IMR-90 (cell line): ENCODE measurements around the gene ZFYVE28. TPM values are rescaled to one million over a fixed set of nuclear protein-coding genes. Genes with fewer than 3 reads are reported as not detected.

ENCODE experiments used
- ATAC-seq: fragments of 200-7000 bp; cut with Tn5 transposase; 2 replicates; pipeline ENCODE4 v1.9.1; 2020; ENCODE audit warnings: low read depth, mild to moderate bottlenecking, moderate library complexity
- BruUV-seq: library from RNA; stranded (reverse); fragments of 400-500 nt; replicated peaks from 2 replicates; lab custom pipeline; 2021; lab: Mats Ljungman, UMichigan
- CTCF ChIA-PET: fragments of 300-600 bp; formaldehyde crosslinking; extraction: SDS; loops from one replicate; lab custom pipeline; 2021; ENCODE audit warnings: antibody characterized with exemption; lab: Yijun Ruan, JAX
- POLR2A ChIA-PET: fragments of 300-600 bp; sonication (Branson Sonifier 250); formaldehyde crosslinking; loops from one replicate; lab custom pipeline; 2022; ENCODE audit warnings: antibody characterized with exemption; ENCODE audit not compliant: unreplicated experiment; lab: Charles Lee
- DNase-seq: peaks from one replicate; pipeline ENCODE4 v3.0.0; 2013
- H2AFZ ChIP-seq: replicated peaks from 2 replicates; pipeline ENCODE3; 2013; ENCODE audit warnings: low read length, mild to moderate bottlenecking; ENCODE audit not compliant: poor library complexity
- H2AK5ac ChIP-seq: 2 replicates; pipeline ENCODE4 v1.6.1; 2013; ENCODE audit warnings: low read depth, low read length, inconsistent platforms
- H2AK9ac ChIP-seq: replicated peaks from 2 replicates; pipeline ENCODE3; 2013; ENCODE audit warnings: mild to moderate bottlenecking, low read depth, low read length, moderate library complexity; ENCODE audit not compliant: poor library complexity
- H2BK120ac ChIP-seq: 2 replicates; pipeline ENCODE4 v1.6.1; 2013; ENCODE audit warnings: low read depth, low read length, inconsistent platforms
- H2BK15ac ChIP-seq: 3 replicates; pipeline ENCODE4 v1.6.1; 2013; ENCODE audit warnings: low read depth, low read length, inconsistent platforms
- H2BK20ac ChIP-seq: 2 replicates; pipeline ENCODE4 v1.6.1; 2013; ENCODE audit warnings: low read depth, mild to moderate bottlenecking, inconsistent platforms, low read length, moderate library complexity
- H2BK5ac ChIP-seq: 2 replicates; pipeline ENCODE4 v1.6.1; 2013; ENCODE audit warnings: mild to moderate bottlenecking, low read depth, low read length, inconsistent platforms; ENCODE audit not compliant: poor library complexity, severe bottlenecking
- H3K14ac ChIP-seq: replicated peaks from 2 replicates; pipeline ENCODE4 v1.6.1; 2013; ENCODE audit warnings: low read depth, low read length, inconsistent platforms
- H3K18ac ChIP-seq: 2 replicates; pipeline ENCODE4 v1.6.1; 2013; ENCODE audit warnings: low read depth, low read length, control low read depth
- H3K23ac ChIP-seq: 2 replicates; pipeline ENCODE4 v1.6.1; 2013; ENCODE audit warnings: low read depth, low read length, inconsistent platforms
- H3K27ac ChIP-seq: 2 replicates; pipeline ENCODE4 v1.5.1; 2013; ENCODE audit warnings: mild to moderate bottlenecking, control low read depth, low read length; ENCODE audit not compliant: insufficient read depth
- H3K27me3 ChIP-seq: 2 replicates; pipeline ENCODE4 v1.6.1; 2013; ENCODE audit warnings: low read length; ENCODE audit not compliant: control insufficient read depth, insufficient read depth
- H3K36me3 ChIP-seq: 2 replicates; pipeline ENCODE4 v1.6.1; 2013; ENCODE audit warnings: low read length, mixed read lengths; ENCODE audit not compliant: control insufficient read depth, insufficient read depth
- H3K4ac ChIP-seq: 2 replicates; pipeline ENCODE4 v1.6.1; 2013; ENCODE audit warnings: low read depth, low read length, inconsistent platforms
- H3K4me1 ChIP-seq: 2 replicates; pipeline ENCODE4 v1.6.1; 2013; ENCODE audit warnings: low read length, mixed read lengths; ENCODE audit not compliant: control insufficient read depth, insufficient read depth
- H3K4me2 ChIP-seq: 2 replicates; pipeline ENCODE4 v1.6.1; 2013; ENCODE audit warnings: low read depth, mild to moderate bottlenecking, control low read depth, low read length, moderate library complexity
- H3K4me3 ChIP-seq: 2 replicates; pipeline ENCODE4 v1.5.1; 2013; ENCODE audit warnings: low read depth, mild to moderate bottlenecking, control low read depth, low read length, moderate library complexity; ENCODE audit not compliant: insufficient read depth
- H3K56ac ChIP-seq: 2 replicates; pipeline ENCODE4 v1.6.1; 2013; ENCODE audit warnings: low read length, inconsistent platforms; ENCODE audit not compliant: insufficient read depth; ENCODE audit errors: extremely low read depth
- H3K79me1 ChIP-seq, 2 experiments: 2 replicates each; pipeline ENCODE4 v1.6.1; 2013; ENCODE audit warnings: low read length in 2 of 2, inconsistent platforms in 1 of 2, low read depth in 1 of 2
- H3K9ac ChIP-seq: 2 replicates; pipeline ENCODE4 v1.6.1; 2013; ENCODE audit warnings: low read depth, low read length, control low read depth
- H3K9me1 ChIP-seq: 2 replicates; pipeline ENCODE4 v1.6.1; 2013; ENCODE audit warnings: low read length, inconsistent platforms; ENCODE audit not compliant: insufficient read depth
- H3K9me3 ChIP-seq: 2 replicates; pipeline ENCODE4 v1.6.1; 2013; ENCODE audit warnings: low read length; ENCODE audit not compliant: control insufficient read depth, insufficient read depth
- H4K20me1 ChIP-seq: 2 replicates; pipeline ENCODE4 v1.6.1; 2013; ENCODE audit warnings: low read length, inconsistent platforms; ENCODE audit not compliant: insufficient read depth
- H4K5ac ChIP-seq: 2 replicates; pipeline ENCODE4 v1.6.1; 2013; ENCODE audit warnings: mild to moderate bottlenecking, low read depth, low read length, control low read depth
- H4K8ac ChIP-seq, 2 experiments: 2 replicates each; pipeline ENCODE4 v1.6.1; 2013; ENCODE audit warnings: low read depth in 2 of 2, low read length in 2 of 2, control low read depth in 1 of 2, inconsistent platforms in 1 of 2
- H4K91ac ChIP-seq: 2 replicates; pipeline ENCODE4 v1.6.1; 2013; ENCODE audit warnings: low read depth, low read length, inconsistent platforms; ENCODE audit not compliant: insufficient read depth
- BHLHE40 ChIP-seq: fragments of 150-350 bp; IDR thresholded peaks from 2 replicates; pipeline ENCODE4 v1.6.1; 2016; ENCODE audit warnings: mild to moderate bottlenecking, low read depth, low read length
- CHD1 ChIP-seq: IDR thresholded peaks from 2 replicates; pipeline ENCODE4 v1.6.1; 2012; ENCODE audit warnings: low read depth, low read length, improper control_type of control experiment
- MAFK ChIP-seq: IDR thresholded peaks from 2 replicates; pipeline ENCODE4 v1.6.1; 2012; ENCODE audit warnings: low read depth, low read length, improper control_type of control experiment
- MAZ ChIP-seq: IDR thresholded peaks from 2 replicates; pipeline ENCODE4 v1.6.1; 2012; ENCODE audit warnings: low read depth, mild to moderate bottlenecking, low read length, improper control_type of control experiment, moderate library complexity, borderline replicate concordance
- NFE2L2 ChIP-seq: fragments of 150-350 bp; IDR thresholded peaks from 2 replicates; pipeline ENCODE4 v1.6.1; 2016; ENCODE audit warnings: low read depth, mild to moderate bottlenecking, low read length
- RCOR1 ChIP-seq: IDR thresholded peaks from 2 replicates; pipeline ENCODE4 v1.6.1; 2012; ENCODE audit warnings: mild to moderate bottlenecking, low read length, improper control_type of control experiment; ENCODE audit not compliant: insufficient replicate concordance
- SMC3 ChIP-seq: fragments of 150-350 bp; IDR thresholded peaks from 2 replicates; pipeline ENCODE4 v1.6.1; 2016; ENCODE audit warnings: low read depth, mild to moderate bottlenecking, antibody characterized with exemption, low read length, moderate library complexity
- USF2 ChIP-seq: fragments of 150-350 bp; IDR thresholded peaks from 2 replicates; pipeline ENCODE4 v1.6.1; 2017; ENCODE audit warnings: mild to moderate bottlenecking, antibody characterized with exemption, low read length, low read depth
- WGBS, 2 experiments: methylation state at CpG; one replicate each; pipeline versions ENCODE4 v1.1.5 to v1.1.7; 2013; ENCODE audit warnings: missing lambda C conversion rate in 2 of 2; ENCODE audit not compliant: insufficient read length in 1 of 2; ENCODE audit errors: extremely low coverage in 2 of 2; 5-methylcytosine and 5-hydroxymethylcytosine counted together
- dilution Hi-C: fragments of 300-500 bp; cut with HindIII; formaldehyde crosslinking; loops from one replicate; pipeline ENCODE4 v1.14.3; 2018; ENCODE audit warnings: low sequenced_read_pairs; ENCODE audit not compliant: unreplicated experiment
- in situ Hi-C: fragments of 300-500 bp; cut with MboI; formaldehyde crosslinking; loops from 3 replicates; pipeline ENCODE4 v1.14.3; 2019; ENCODE audit warnings: low sequenced_read_pairs, inconsistent platforms, mixed read lengths
- intact Hi-C: fragments of 100-400 bp; cut with micrococcal nuclease; formaldehyde crosslinking; loops from 2 replicates; pipeline ENCODE4 v1.10.0; 2022
- polyA plus RNA-seq, 3 experiments: library from polyadenylated mRNA; depleted of rRNA; stranded (reverse); fragments of >200 nt; gene quantifications; 2 replicates each; pipeline ENCODE4 v1.2.3, GENCODE V29; 2012; ENCODE audit warnings: low replicate concordance in 1 of 3
- total RNA-seq: library from RNA; depleted of rRNA; stranded (reverse); fragments of >200 nt; gene quantifications from 2 replicates; pipeline ENCODE4 v1.2.3, GENCODE V29; 2012

Gene ZFYVE28
- total and polyA plus RNA-seq, 2 of the 4 experiments (the other 2 are of a cell fraction) = 0.36 to 1.2 TPM

- Histone ChIP-seq H4K8ac (no peak overlapping the region), H3K4me2 (no peak overlapping the region), H2BK5ac (no peak overlapping the region), H3K56ac (no peak overlapping the region), H3K27me3 (no peaks in the 10 kb centered on the region), H4K91ac (no peak overlapping the region), H3K79me1 (no peaks in the 10 kb centered on the region), H3K23ac (no peak overlapping the region), H3K27ac (no peak overlapping the region), H4K20me1 (peaks cover 8% of the 10 kb centered on the region; the same call in 1 of the 2 replicates), H3K4me3 (no peak overlapping the region), H3K9ac (no peak overlapping the region), H3K9me3 (no peaks in the 10 kb centered on the region), H2BK20ac (no peak overlapping the region), H3K14ac (no peak overlapping the region), H2AK5ac (no peak overlapping the region), H4K5ac (no peak overlapping the region), H3K36me3 (no peaks in the 10 kb centered on the region), H3K4me1 (peaks cover 12% of the 10 kb centered on the region), H2BK120ac (no peak overlapping the region), H3K9me1 (peaks cover 2% of the 10 kb centered on the region; the same call in 1 of the 2 replicates), H2AK9ac (no peak overlapping the region), H3K4ac (no peak overlapping the region), H2AFZ (no peak overlapping the region), H3K18ac (no peak overlapping the region), H2BK15ac (no peak overlapping the region)
- 94% methylated on average over 6 of the region's 9 CpGs; no CpG with 5 or more reads in 1 of the 2 experiments for WGBS, 2 experiments
- no TSS peak for BruUV-seq
- ATAC-seq (no peak), DNase-seq (no peak)
- CTCF ChIA-PET = interaction anchor here (0.5 kb wide), 1 partner anchor 101 kb away, joined by 4 read pairs; no protein-coding TSS in a partner anchor
- intact Hi-C loops (no loop called here), in situ Hi-C loops (no loop called here), dilution Hi-C loops (no loop called here)
- POLR2A ChIA-PET = no interaction called here
- TF ChIP-seq BHLHE40 (no peak), MAFK (no peak), USF2 (no peak), MAZ (no peak), SMC3 (no peak), RCOR1 (no peak), NFE2L2 (no peak), CHD1 (no peak)
These were observed 128.0 kb downstream of the ZFYVE28 start for GRCh38 chr4:2290488-2290887.
